K562 (cell line): ENCODE measurements around the gene UIMC1. TPM values are rescaled to one million over a fixed set of nuclear protein-coding genes. Genes with fewer than 3 reads are reported as not detected.
A peak's percentile ranks its signal among the peaks of the same experiment; 100 is the strongest.

Source experiments
- ARID2 ChIP-seq: fragments of 450-650 bp; IDR thresholded peaks from 2 replicates; pipeline ENCODE4 v1.6.1; 2017; ENCODE audit warnings: antibody characterized with exemption, mild to moderate bottlenecking
- CLOCK ChIP-seq: fragments of 250-450 bp; sonication (Bioruptor Pico); IDR thresholded peaks from 2 replicates; pipeline ENCODE4 v1.4.0; 2020; ENCODE audit warnings: mild to moderate bottlenecking, moderate library complexity, borderline replicate concordance
- CTCFL ChIP-seq: IDR thresholded peaks from 2 replicates; pipeline ENCODE4 v1.6.1; 2011; ENCODE audit warnings: borderline replicate concordance, low read depth, mild to moderate bottlenecking, moderate library complexity, low read length; ENCODE audit not compliant: insufficient read depth, poor library complexity, severe bottlenecking
- HOXB6 ChIP-seq: fragments of 250-450 bp; sonication (Bioruptor Pico); IDR thresholded peaks from 2 replicates; pipeline ENCODE4 v1.5.1; 2022; ENCODE audit warnings: mild to moderate bottlenecking, borderline replicate concordance
- ILK ChIP-seq: fragments of 450-650 bp; IDR thresholded peaks from 2 replicates; pipeline ENCODE4 v1.6.1; 2016; ENCODE audit warnings: missing genetic modification characterization, low read depth, mild to moderate bottlenecking, missing compliant biosample characterization, moderate library complexity, borderline replicate concordance
- REST ChIP-seq, 2 experiments: fragments of 450-650 bp; formaldehyde crosslinking in 1 of 2; IDR thresholded peaks; 2 replicates each; pipeline versions ENCODE4 v1.4.0 to v1.6.1; 2014 to 2020; ENCODE audit warnings: mild to moderate bottlenecking in 2 of 2, borderline replicate concordance in 1 of 2, low read depth in 1 of 2
- RREB1 ChIP-seq: fragments of 250-450 bp; sonication (Bioruptor Pico); IDR thresholded peaks from 2 replicates; pipeline ENCODE4 v1.4.0; 2020
- polyA plus RNA-seq, 8 experiments: library from polyadenylated mRNA; depleted of rRNA in 4 of 8; stranded (reverse) in 5 of 8; unstranded in 3 of 8; fragments of >200 nt; fragmentation: Nextera tagmentation in 2 of 8; fragmentation: Illumina TruSeq in 1 of 8; extraction: Ambion mirVana in 2 of 8; extraction: Trizol in 1 of 8; gene quantifications; 2 replicates each; pipeline versions ENCODE4 v1.2.1 to v1.2.3, GENCODE V29; 2011 to 2014; ENCODE audit warnings: inconsistent platforms in 1 of 8, missing spikeins in 1 of 8
- total RNA-seq, 7 experiments: library from RNA; depleted of rRNA in 6 of 7; stranded (reverse); fragments of >200 nt in 6 of 7; fragmentation: Illumina TruSeq in 2 of 7; extraction: Trizol in 2 of 7; gene quantifications; 2 replicates each; pipeline versions ENCODE4 v1.2.1 to v1.2.3, GENCODE V29; 2011 to 2021; ENCODE audit warnings: low replicate concordance in 1 of 7

Gene UIMC1
- total and polyA plus RNA-seq, 9 of the 15 experiments (the other 6 are each of a cell fraction or from before 2014, with no cell fraction given), result 14.9 to 51.7 (median 36.8) TPM

GRCh38 chr5:176870110-176870591, 136.4 kb downstream of the UIMC1 start (continued):
- peak; percentile 33; the same call in 1 of the 2 replicates for TF ChIP-seq REST (IDR thresholded peaks at IDR 0.05; ENCODE audit: borderline replicate concordance)
- no peak for TF ChIP-seq REST (CRISPR knock-in tag; IDR thresholded peaks at IDR 0.05; ENCODE audit: low read depth)
- TF ChIP-seq HOXB6 (CRISPR knock-in tag), result no peak
- no peak for TF ChIP-seq CLOCK (CRISPR knock-in tag)
- TF ChIP-seq ARID2, result no peak
- TF ChIP-seq RREB1 (CRISPR knock-in tag), result no peak
- no peak for TF ChIP-seq CTCFL
- no peak for TF ChIP-seq ILK (tag)
